Measurements from ENCODE around the gene ERP27. TPM values are rescaled to one million over a fixed set of nuclear protein-coding genes. Genes with fewer than 3 reads are reported as not detected.

ERP27 gene
- total RNA-seq, 8 experiments from 2014 or later = 0.15 to 1.9 (median 0.36) TPM; not detected in 4

GRCh38 chr12:14927267-14927666 lies 11.1 kb downstream of the ERP27 start:
- Histone ChIP-seq H3K4me3 (no peak overlapping the region), H3K4me1 (replicated peaks in 1 of 2) (no peaks in the 10 kb centered on the region), H3K27ac (no peak overlapping the region)
- no peak for ATAC-seq (replicated peaks in 6 of 8)
- WGBS, 10 experiments = 11 to 100% (median 64%) methylated on average over 1 to 3 of the region's 3 CpGs; no CpG with 5 or more reads in 3 of the 10 experiments
- in situ Hi-C loops (cut with MboI; ENCODE audit: low pct_unique_long_range_greater_than_20kb in 2 of 9, low sequenced_read_pairs in 9 of 9, unreplicated experiment in 9 of 9) = no loop called here

DNA sequence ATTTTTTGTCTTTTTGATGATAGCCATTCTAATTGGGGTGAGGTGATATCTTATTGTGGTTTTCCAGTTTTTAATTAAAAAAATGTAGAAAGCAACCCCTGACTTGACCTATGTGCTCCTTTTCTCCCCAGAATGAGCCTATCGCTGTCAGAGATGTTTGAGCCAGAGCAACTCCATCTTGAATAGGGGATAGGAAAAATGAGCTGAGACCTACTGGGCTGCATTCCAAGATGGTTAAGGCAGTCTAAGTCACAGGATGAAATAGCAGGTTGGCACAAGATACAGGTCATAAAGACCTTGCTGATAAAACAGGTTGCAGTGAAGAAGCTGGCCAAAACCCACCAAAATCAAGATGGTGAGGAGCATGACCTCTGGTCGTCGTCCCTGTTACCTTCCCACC lies 13.8 kb downstream of the ERP27 start:
- no peak for ATAC-seq (replicated peaks in 6 of 8)
- Histone ChIP-seq H3K4me1 (replicated peaks in 1 of 2) (no peaks in the 10 kb centered on the region), H3K4me3 (no peak overlapping the region), H3K27ac (no peak overlapping the region)
- WGBS, 10 experiments = 87 to 100% (median 100%) methylated on average over 1 to 3 of the region's 3 CpGs; no CpG with 5 or more reads in 5 of the 10 experiments
- in situ Hi-C loops (cut with MboI; ENCODE audit: low pct_unique_long_range_greater_than_20kb in 2 of 9, low sequenced_read_pairs in 9 of 9, unreplicated experiment in 9 of 9) = no loop called here

GRCh38 chr12:14923944-14924343 lies 14.4 kb downstream of the ERP27 start:
- no peaks in the 10 kb centered on the region for H3K4me1 ChIP-seq (replicated peaks in 1 of 2)
- WGBS, 10 experiments = 43 to 100% (median 94%) methylated on average over 1 to 2 of the region's 2 CpGs; no CpG with 5 or more reads in 1 of the 10 experiments
- H3K27ac ChIP-seq = no peak overlapping the region
- H3K4me3 ChIP-seq = no peak overlapping the region
- in situ Hi-C loops (cut with MboI; ENCODE audit: low pct_unique_long_range_greater_than_20kb in 2 of 9, low sequenced_read_pairs in 9 of 9, unreplicated experiment in 9 of 9) = no loop called here
- peak in 1 of 8 experiments; percentile 66 for ATAC-seq (replicated peaks in 6 of 8)

- H3K4me3 ChIP-seq = no peak overlapping the region
- in situ Hi-C loops (cut with MboI; ENCODE audit: low pct_unique_long_range_greater_than_20kb in 2 of 9, low sequenced_read_pairs in 9 of 9, unreplicated experiment in 9 of 9) = no loop called here
- H3K27ac ChIP-seq = no peak overlapping the region
- no peak for ATAC-seq (replicated peaks in 6 of 8)
- WGBS, 10 experiments = 17 to 100% (median 86%) methylated on average over 1 to 2 of the region's 2 CpGs; no CpG with 5 or more reads in 4 of the 10 experiments
- H3K4me1 ChIP-seq (replicated peaks in 1 of 2) = no peaks in the 10 kb centered on the region
Measured at GRCh38 chr12:14921218-14921617, 17.1 kb downstream of the ERP27 start.

GRCh38 chr12:14920475-14921126 lies 17.7 kb downstream of the ERP27 start:
- no peak for ATAC-seq (replicated peaks in 6 of 8)

GRCh38 chr12:14919455-14919854 lies 18.9 kb downstream of the ERP27 start:
- H3K4me3 ChIP-seq = no peak overlapping the region
- ATAC-seq (replicated peaks in 6 of 8) = no peak
- H3K27ac ChIP-seq = no peak overlapping the region
- in situ Hi-C loops (cut with MboI; ENCODE audit: low pct_unique_long_range_greater_than_20kb in 2 of 9, low sequenced_read_pairs in 9 of 9, unreplicated experiment in 9 of 9) = no loop called here
- H3K4me1 ChIP-seq (replicated peaks in 1 of 2) = peaks cover 9 to 12% of the 10 kb centered on the region in 2 donors

More at GRCh38 chr12:14920475-14921126, 17.7 kb downstream of the ERP27 start:
- peaks cover 4 to 6% of the 10 kb centered on the region in 2 donors for H3K4me1 ChIP-seq (replicated peaks in 1 of 2)
- in situ Hi-C loops (cut with MboI; ENCODE audit: low pct_unique_long_range_greater_than_20kb in 2 of 9, low sequenced_read_pairs in 9 of 9, unreplicated experiment in 9 of 9) = no loop called here
- 16 to 88% (median 70%) methylated on average over 3 to 7 of the region's 7 CpGs; no CpG with 5 or more reads in 1 of the 10 experiments for WGBS, 10 experiments
- H3K27ac ChIP-seq = no peak overlapping the region
- no peak overlapping the region for H3K4me3 ChIP-seq

DNA sequence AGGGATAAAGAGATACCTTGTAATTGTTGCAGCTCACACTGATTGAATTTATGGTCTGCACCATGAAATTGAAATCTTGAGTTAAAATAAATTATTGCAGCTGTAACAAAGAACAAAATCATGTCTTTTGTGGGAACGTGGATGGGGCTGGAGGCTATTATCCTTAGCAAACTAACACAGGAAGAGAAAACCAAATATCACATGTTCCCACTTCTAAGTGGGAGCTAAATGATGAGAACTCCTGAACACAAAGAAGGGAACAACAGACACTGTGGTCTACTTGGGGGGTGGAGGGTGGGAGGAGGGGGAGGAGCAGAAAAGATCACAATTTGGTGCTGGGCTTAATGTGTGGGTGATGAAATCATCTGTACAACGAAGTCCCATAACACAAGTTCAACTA lies 22.6 kb downstream of the ERP27 start:
- no peak for ATAC-seq (replicated peaks in 6 of 8)
- in situ Hi-C loops (cut with MboI; ENCODE audit: low pct_unique_long_range_greater_than_20kb in 2 of 9, low sequenced_read_pairs in 9 of 9, unreplicated experiment in 9 of 9) = no loop called here
- no peak overlapping the region for H3K4me3 ChIP-seq
- 8 to 60% (median 20%) methylated on average over 1 to 2 of the region's 2 CpGs; no CpG with 5 or more reads in 3 of the 10 experiments for WGBS, 10 experiments
- H3K4me1 ChIP-seq (replicated peaks in 1 of 2) = peaks cover 9 to 12% of the 10 kb centered on the region in 2 donors
- H3K27ac ChIP-seq = no peak overlapping the region

DNA sequence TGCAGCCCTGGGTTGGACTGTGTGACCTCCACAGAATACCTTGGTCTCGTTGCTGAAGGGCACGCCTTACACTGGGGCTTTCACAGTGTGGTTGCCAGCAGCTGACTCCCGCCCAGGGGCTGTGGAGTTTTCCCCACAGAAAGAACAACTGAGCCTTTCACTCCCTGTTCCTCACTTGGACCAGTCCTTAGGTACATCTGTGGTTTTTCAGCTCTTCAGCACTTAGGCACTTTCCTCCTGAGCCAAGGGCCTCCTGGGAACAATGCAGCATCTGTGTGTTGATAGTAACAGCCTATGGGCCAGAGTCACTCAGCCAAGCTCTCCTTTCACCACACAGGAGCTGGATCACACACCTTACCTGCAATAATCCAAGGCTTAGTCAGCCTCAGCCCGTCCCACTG lies 25.0 kb downstream of the ERP27 start:
- in situ Hi-C loops (cut with MboI; ENCODE audit: low pct_unique_long_range_greater_than_20kb in 2 of 9, low sequenced_read_pairs in 9 of 9, unreplicated experiment in 9 of 9) = no loop called here
- no peak overlapping the region for H3K27ac ChIP-seq
- peak in 2 of 8 experiments; percentile 24 to 67 for ATAC-seq (replicated peaks in 6 of 8)
- H3K4me3 ChIP-seq = no peak overlapping the region
- WGBS, 10 experiments = 20 to 100% (median 89%) methylated on average over 1 to 2 of the region's 4 CpGs; no CpG with 5 or more reads in 4 of the 10 experiments
- peaks cover 9 to 12% of the 10 kb centered on the region in 2 donors for H3K4me1 ChIP-seq (replicated peaks in 1 of 2)

DNA sequence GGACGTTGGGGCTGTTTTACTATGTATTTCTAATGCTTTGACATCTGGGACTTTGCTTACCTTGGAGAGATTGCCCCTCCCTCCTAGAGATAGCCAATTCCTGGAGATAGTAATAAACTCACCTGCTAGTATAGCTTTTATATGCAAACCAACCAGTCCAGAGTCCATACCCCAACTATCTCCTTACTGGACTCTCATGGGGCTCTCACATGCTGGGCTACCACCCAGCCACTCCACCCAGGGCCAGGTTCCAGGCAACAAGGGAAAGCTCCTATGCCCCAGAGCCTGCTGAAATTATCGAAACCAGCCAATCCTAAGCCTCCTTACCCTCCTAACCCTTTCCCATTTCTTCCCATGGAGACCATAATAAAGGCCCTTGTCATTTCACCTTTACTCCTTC lies 27.2 kb downstream of the ERP27 start:
- 0 to 100% (median 78%) methylated on average over 1 to 2 of the region's 2 CpGs; no CpG with 5 or more reads in 5 of the 10 experiments for WGBS, 10 experiments
- Histone ChIP-seq H3K27ac (no peak overlapping the region), H3K4me1 (replicated peaks in 1 of 2) (peaks cover 9 to 11% of the 10 kb centered on the region in 2 donors), H3K4me3 (no peak overlapping the region)
- ATAC-seq (replicated peaks in 6 of 8) = no peak
- in situ Hi-C loops (cut with MboI; ENCODE audit: low pct_unique_long_range_greater_than_20kb in 2 of 9, low sequenced_read_pairs in 9 of 9, unreplicated experiment in 9 of 9) = no loop called here

GRCh38 chr12:14910090-14910915 lies 28.0 kb downstream of the ERP27 start:
- Histone ChIP-seq H3K27ac (no peak overlapping the region), H3K4me3 (no peak overlapping the region), H3K4me1 (replicated peaks in 1 of 2) (peaks cover 3% of the 10 kb centered on the region in 2 donors)
- ATAC-seq (replicated peaks in 6 of 8) = peak in 2 of 8 experiments; percentile 54 to 70
- in situ Hi-C loops (cut with MboI; ENCODE audit: low pct_unique_long_range_greater_than_20kb in 2 of 9, low sequenced_read_pairs in 9 of 9, unreplicated experiment in 9 of 9) = no loop called here
- WGBS, 10 experiments = 35 to 88% (median 61%) methylated on average over 1 to 4 of the region's 5 CpGs; no CpG with 5 or more reads in 1 of the 10 experiments

GRCh38 chr12:14907953-14908352 lies 30.4 kb downstream of the ERP27 start:
- WGBS, 10 experiments = 50 to 83% (median 59%) methylated on average over 1 of the region's 1 CpG; no CpG with 5 or more reads in 6 of the 10 experiments
- in situ Hi-C loops (cut with MboI; ENCODE audit: low pct_unique_long_range_greater_than_20kb in 2 of 9, low sequenced_read_pairs in 9 of 9, unreplicated experiment in 9 of 9) = no loop called here

GRCh38 chr12:14906114-14906513 lies 32.2 kb downstream of the ERP27 start:
- 40 to 100% (median 86%) methylated on average over 1 to 4 of the region's 5 CpGs; no CpG with 5 or more reads in 2 of the 10 experiments for WGBS, 10 experiments
- Histone ChIP-seq H3K4me3 (no peak overlapping the region), H3K27ac (no peak overlapping the region), H3K4me1 (replicated peaks in 1 of 2) (no peaks in the 10 kb centered on the region)
- no peak for ATAC-seq (replicated peaks in 6 of 8)
- in situ Hi-C loops (cut with MboI; ENCODE audit: low pct_unique_long_range_greater_than_20kb in 2 of 9, low sequenced_read_pairs in 9 of 9, unreplicated experiment in 9 of 9) = no loop called here

More at GRCh38 chr12:14907953-14908352, 30.4 kb downstream of the ERP27 start:
- no peak overlapping the region for H3K27ac ChIP-seq
- H3K4me3 ChIP-seq = no peak overlapping the region
- no peaks in the 10 kb centered on the region for H3K4me1 ChIP-seq (replicated peaks in 1 of 2)
- ATAC-seq (replicated peaks in 6 of 8) = no peak

- H3K27ac ChIP-seq = no peak overlapping the region
- no peak overlapping the region for H3K4me3 ChIP-seq
- in situ Hi-C loops (cut with MboI; ENCODE audit: low pct_unique_long_range_greater_than_20kb in 2 of 9, low sequenced_read_pairs in 9 of 9, unreplicated experiment in 9 of 9) = no loop called here
- 42 to 100% (median 90%) methylated on average over 2 to 5 of the region's 5 CpGs for WGBS, 10 experiments
- H3K4me1 ChIP-seq (replicated peaks in 1 of 2) = no peaks in the 10 kb centered on the region
- no peak for ATAC-seq (replicated peaks in 6 of 8)
Measured at GRCh38 chr12:14905269-14906004, 32.9 kb downstream of the ERP27 start.
